ENCODE data around the gene LPP. TPM values are rescaled to one million over a fixed set of nuclear protein-coding genes. Genes with fewer than 3 reads are reported as not detected.

LPP gene
- total RNA-seq, 4 donors from 2014 or later: 56.0 to 65.7 (median 58.1) TPM

- no peaks in the 10 kb centered on the region for H3K27me3 ChIP-seq
- peak overlapping the region; percentile 4 to 56 (median 28) for H3K27ac ChIP-seq
- no peaks in the 10 kb centered on the region for H3K9me3 ChIP-seq
- TF ChIP-seq POLR2A (IDR thresholded peaks at IDR 0.05) (no peak), CTCF (IDR thresholded peaks at IDR 0.05 in 4 of 5, conservative IDR thresholded peaks at IDR 0.05 in 1 of 5) (no peak)
- H3K36me3 ChIP-seq: no peaks in the 10 kb centered on the region
- in situ Hi-C loops (cut with MboI; ENCODE audit: low sequenced_read_pairs in 4 of 4): loop anchor here in 1 of 4 donors (25.0 kb wide), 1 partner anchor 664 kb away; no protein-coding TSS in a partner anchor
- intact Hi-C loops (cut with DNase I; ENCODE audit: low total_unique reads): loop anchor here (5.0 kb wide), 1 partner anchor 479 kb away; no protein-coding TSS in a partner anchor
- ATAC-seq (no peak), DNase-seq (no peak)
- no peak overlapping the region for H3K4me3 ChIP-seq
- peaks cover 50 to 51% of the 10 kb centered on the region in 2 donors for H3K4me1 ChIP-seq
Measured at GRCh38 chr3:188473045-188473444, 319.1 kb downstream of the LPP start.

- no peak overlapping the region for H3K4me3 ChIP-seq
- H3K27ac ChIP-seq: no peak overlapping the region
- DNase-seq (no peak), ATAC-seq (no peak)
- intact Hi-C loops (cut with DNase I; ENCODE audit: low total_unique reads) (loop anchor here (5.0 kb wide), 1 partner anchor 479 kb away; no protein-coding TSS in a partner anchor), in situ Hi-C loops (cut with MboI; ENCODE audit: low sequenced_read_pairs in 4 of 4) (loop anchor here in 1 of 4 donors (25.0 kb wide), 1 partner anchor 664 kb away; no protein-coding TSS in a partner anchor)
- H3K4me1 ChIP-seq: peaks cover 43 to 44% of the 10 kb centered on the region in 2 donors
- no peaks in the 10 kb centered on the region for H3K9me3 ChIP-seq
- H3K27me3 ChIP-seq: no peaks in the 10 kb centered on the region
- no peak for TF ChIP-seq POLR2A (IDR thresholded peaks at IDR 0.05)
- TF ChIP-seq CTCF (IDR thresholded peaks at IDR 0.05 in 4 of 5, conservative IDR thresholded peaks at IDR 0.05 in 1 of 5): no peak
- no peaks in the 10 kb centered on the region for H3K36me3 ChIP-seq
Measured at GRCh38 chr3:188473591-188474288, 319.8 kb downstream of the LPP start.

GRCh38 chr3:188476935-188477334 is 323.0 kb downstream of the LPP start:
- Histone ChIP-seq H3K27me3 (no peaks in the 10 kb centered on the region), H3K4me3 (no peak overlapping the region), H3K36me3 (no peaks in the 10 kb centered on the region), H3K27ac (peak overlapping the region; percentile 37 to 49 (median 44)), H3K4me1 (peaks cover 22 to 24% of the 10 kb centered on the region in 2 donors), H3K9me3 (no peaks in the 10 kb centered on the region)
- in situ Hi-C loops (cut with MboI; ENCODE audit: low sequenced_read_pairs in 4 of 4): no loop called here
- intact Hi-C loops (cut with DNase I; ENCODE audit: low total_unique reads): no loop called here
- ATAC-seq (peak; percentile 59 to 70), DNase-seq (peak in 1 of 2 donors; percentile 27)
- TF ChIP-seq CTCF (IDR thresholded peaks at IDR 0.05 in 4 of 5, conservative IDR thresholded peaks at IDR 0.05 in 1 of 5) (no peak), POLR2A (IDR thresholded peaks at IDR 0.05) (no peak)

- no peak for TF ChIP-seq POLR2A (IDR thresholded peaks at IDR 0.05)
- no peak for TF ChIP-seq CTCF (IDR thresholded peaks at IDR 0.05 in 4 of 5, conservative IDR thresholded peaks at IDR 0.05 in 1 of 5)
- in situ Hi-C loops (cut with MboI; ENCODE audit: low sequenced_read_pairs in 4 of 4): no loop called here
- no peak for ATAC-seq
- H3K36me3 ChIP-seq: peaks cover 0 to 6% of the 10 kb centered on the region in 2 donors
- DNase-seq: no peak
- no peak overlapping the region for H3K27ac ChIP-seq
- no peaks in the 10 kb centered on the region for H3K9me3 ChIP-seq
- peaks cover 15 to 18% of the 10 kb centered on the region in 2 donors for H3K4me1 ChIP-seq
- intact Hi-C loops (cut with DNase I; ENCODE audit: low total_unique reads): no loop called here
- no peaks in the 10 kb centered on the region for H3K27me3 ChIP-seq
- no peak overlapping the region for H3K4me3 ChIP-seq
Measured at GRCh38 chr3:188480011-188480410, 326.1 kb downstream of the LPP start.

Measured in gastrocnemius medialis (tissue), 4 donors.